ENCODE results near the gene ZSWIM8. TPM values are rescaled to one million over a fixed set of nuclear protein-coding genes. Genes with fewer than 3 reads are reported as not detected.

ZSWIM8 gene
- total and polyA plus RNA-seq, 2 of the 8 experiments (the other 6 are each of a cell fraction or from before 2014, with no cell fraction given), result 44.7 to 99.7 TPM

- no peak for TF ChIP-seq HDAC6 (IDR thresholded peaks at IDR 0.05; ENCODE audit: low read depth, low read length)
Observed at GRCh38 chr10:73759512-73760115, 25.8 kb upstream of the ZSWIM8 start (continued).
